Measurements from ENCODE around the gene ERP27.

- TF ChIP-seq CTCF (IDR thresholded peaks at IDR 0.05) = no peak
- no peak for TF ChIP-seq POLR2A (IDR thresholded peaks at IDR 0.05)
- no peak for TF ChIP-seq POLR2AphosphoS5 (IDR thresholded peaks at IDR 0.05)
These were observed 23.3 kb upstream of the ERP27 start, which contains the start of gene ARHGDIB for GRCh38 chr12:14961466-14962152.
